ENCODE measurements around the gene MGAT4A.
"Not testable (repeated sequence)": the region's sequence is repeated elsewhere in the genome, so short reads cannot be mapped to it uniquely, and the experiment has no call there.

MGAT4A gene

GRCh38 chr2:98701230-98701629 lies 29.7 kb downstream of the MGAT4A start:
- no peak for DNase-seq

DNA sequence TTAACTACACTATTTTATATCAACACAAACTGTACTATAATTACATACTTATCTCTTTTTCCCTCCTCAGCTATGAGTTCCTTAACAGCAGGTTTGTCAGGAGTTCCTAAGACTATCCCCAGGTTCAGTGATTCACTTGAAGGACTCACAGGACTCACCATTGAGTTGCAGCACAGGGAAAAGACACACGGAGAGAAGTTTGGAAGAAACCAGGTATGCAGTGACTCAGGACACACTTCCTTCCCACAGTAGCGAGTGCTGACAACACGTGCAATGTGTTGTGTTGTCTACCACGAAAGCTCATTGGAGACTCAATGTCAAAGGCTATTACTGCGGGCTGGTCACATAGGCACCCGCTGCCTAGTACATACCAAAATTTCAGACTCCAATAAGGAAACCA lies 32.0 kb downstream of the MGAT4A start:
- DNase-seq = no peak

DNA sequence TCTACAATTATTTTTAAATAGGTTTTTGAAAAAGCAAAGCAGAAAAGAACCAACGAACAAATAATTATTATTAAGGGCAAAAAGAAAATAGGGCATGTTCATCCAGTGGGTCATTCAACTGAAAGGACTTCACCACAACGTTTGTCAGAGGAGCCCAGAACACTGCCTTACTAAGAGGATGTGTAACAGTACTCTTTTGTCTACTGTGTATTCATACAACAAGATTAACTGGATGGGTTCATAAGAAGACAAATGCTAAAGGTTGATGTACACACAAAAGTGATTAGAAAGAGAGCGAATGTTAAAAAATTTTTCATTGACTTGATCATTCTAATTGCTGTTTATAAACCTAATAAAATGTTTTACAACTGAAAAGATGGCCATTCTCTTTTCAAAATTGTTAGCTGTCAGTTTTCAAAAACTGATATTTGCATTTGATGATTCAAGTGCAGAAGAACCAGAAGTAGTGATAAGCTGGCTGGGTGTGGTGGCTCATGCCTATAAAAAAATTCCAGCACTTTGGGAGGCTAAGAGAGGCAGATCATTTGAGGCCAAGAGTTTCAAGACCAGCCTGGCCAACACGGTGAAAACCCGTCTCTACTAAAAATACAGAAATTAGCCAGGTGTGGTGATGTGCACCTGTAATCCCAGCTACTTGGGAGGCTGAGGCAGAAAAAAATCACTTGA lies 33.1 kb downstream of the MGAT4A start:
- DNase-seq = no peak

GRCh38 chr2:98696200-98696599 lies 34.7 kb downstream of the MGAT4A start:
- DNase-seq = no peak

GRCh38 chr2:98695255-98695654 lies 35.7 kb downstream of the MGAT4A start:
- no peak for DNase-seq

GRCh38 chr2:98693477-98693876 lies 37.5 kb downstream of the MGAT4A start:
- no peak for DNase-seq

GRCh38 chr2:98692090-98693054 lies 38.6 kb downstream of the MGAT4A start:
- no peak for DNase-seq

DNA sequence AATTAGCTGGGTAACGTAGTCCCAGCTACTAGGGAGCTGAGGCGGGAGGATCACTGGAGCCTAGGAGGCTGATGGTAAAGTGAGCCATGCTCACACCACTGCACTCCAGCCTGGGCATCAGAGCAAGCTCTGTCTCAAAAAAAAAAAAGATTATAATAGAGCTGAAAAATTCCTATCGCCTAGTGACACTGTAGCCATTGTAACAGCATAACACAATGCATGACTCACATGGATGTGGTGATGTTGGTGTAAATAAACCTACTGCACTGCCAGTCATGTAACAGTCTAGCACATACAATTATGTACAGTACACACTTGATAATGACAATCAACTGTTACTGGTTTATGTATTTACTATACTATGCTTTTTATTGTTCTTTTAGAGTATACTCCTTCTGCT lies 39.6 kb downstream of the MGAT4A start:
- no peak for DNase-seq

DNA sequence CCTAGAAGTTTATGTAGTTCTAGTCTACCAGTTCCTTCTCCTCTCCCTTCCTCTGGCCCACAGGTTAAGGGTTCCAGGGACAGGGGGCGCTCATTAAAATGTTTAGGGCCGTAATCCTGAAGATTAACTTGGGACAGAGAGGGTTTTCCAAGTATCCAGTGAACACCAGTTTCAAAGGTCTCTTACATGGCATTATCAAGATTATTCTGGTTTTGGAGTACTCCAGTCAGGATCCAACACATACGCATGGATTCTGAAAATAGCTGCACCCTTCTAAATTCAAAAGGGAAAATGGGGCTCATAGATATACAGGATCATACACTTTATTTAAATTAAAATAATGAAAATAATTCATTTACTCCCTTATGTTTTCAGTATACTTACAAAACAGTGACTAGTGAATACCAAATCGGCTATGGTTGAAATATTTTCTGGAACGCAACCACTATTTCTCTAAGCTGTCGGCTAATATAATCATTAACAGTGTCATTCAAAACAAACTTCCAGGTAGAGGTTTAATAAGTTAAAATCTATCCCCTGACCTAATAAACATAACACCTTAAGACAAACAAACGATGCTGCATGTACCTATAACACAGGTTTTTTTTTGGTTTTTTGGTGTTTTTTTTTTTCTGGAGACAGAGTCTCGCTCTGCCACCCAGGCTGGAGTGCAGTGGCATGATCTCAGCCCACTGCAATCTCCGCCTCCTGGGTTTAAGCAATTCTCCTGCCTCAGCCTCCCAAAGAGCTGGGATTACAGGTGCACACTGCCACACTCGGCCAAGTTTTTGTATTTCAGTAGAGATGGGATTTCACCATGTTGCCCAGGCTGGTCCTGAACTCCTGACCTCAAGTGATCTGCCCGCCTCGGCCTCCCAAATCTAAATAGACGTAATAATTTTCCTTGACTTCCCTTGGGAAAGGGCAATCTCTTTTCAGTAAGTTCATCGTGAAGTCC lies 44.7 kb downstream of the MGAT4A start:
- no peak for DNase-seq

DNA sequence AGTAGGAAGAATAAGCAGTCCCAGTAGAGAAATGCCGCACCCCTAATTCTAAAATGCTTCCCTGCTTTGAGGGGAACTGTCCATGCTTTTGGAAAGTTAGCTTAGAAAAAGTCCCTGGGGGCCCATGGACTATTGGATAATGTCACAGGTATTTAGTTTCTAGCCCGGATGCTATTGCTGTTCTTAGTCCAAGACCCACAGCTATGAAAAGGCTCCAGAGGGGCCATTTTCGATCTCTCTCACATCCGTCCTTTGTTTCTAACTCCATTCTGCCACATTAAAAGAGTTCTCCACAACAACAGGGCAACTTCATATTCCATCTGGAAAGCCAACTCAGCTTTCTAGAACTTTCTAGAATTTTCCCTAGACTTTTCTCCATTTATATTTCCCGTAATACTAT lies 47.2 kb downstream of the MGAT4A start:
- DNase-seq = no peak

DNA sequence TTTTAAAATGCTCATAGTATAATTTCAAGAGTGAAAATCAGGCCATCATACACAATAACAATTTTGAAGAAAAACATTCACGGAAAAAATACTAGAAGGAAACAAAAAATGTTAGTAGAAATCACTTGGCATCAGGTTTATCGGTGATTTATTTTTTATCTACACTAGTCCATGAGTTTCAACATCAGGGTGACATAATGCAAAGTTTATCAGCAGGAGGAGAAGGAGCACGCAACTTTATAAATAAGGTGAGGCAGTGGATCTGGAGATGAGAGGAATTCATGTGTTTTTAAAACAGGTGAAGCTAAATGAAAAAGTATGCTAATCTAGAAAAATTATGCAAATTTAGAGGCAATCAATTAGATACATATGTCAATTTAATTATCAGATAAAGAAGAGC lies 54.2 kb downstream of the MGAT4A start:
- DNase-seq = no peak

- no peak for DNase-seq
Measured at GRCh38 chr2:98674233-98674964, 56.5 kb downstream of the MGAT4A start.

DNA sequence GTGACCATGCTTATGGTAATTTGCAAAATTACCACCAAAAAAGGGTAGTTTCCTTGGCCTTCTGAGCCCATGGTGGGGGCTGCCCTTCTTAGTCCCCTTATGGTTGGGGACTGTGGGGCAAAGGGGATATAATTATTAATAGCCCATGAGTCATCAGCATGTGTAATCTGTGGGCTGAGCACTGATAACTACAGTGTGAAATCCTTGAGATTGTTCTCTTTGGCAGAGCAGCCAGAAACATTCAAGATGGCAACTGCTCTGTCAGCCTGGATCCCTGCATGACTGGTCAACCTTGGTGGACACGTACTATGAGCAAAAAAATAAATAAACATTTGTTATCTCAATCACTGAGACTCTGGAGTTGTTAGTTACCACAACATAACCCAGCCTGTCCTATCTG lies 61.3 kb downstream of the MGAT4A start:
- DNase-seq = no peak

- DNase-seq = no peak
Measured at GRCh38 chr2:98665677-98666076, 65.3 kb downstream of the MGAT4A start.

DNA sequence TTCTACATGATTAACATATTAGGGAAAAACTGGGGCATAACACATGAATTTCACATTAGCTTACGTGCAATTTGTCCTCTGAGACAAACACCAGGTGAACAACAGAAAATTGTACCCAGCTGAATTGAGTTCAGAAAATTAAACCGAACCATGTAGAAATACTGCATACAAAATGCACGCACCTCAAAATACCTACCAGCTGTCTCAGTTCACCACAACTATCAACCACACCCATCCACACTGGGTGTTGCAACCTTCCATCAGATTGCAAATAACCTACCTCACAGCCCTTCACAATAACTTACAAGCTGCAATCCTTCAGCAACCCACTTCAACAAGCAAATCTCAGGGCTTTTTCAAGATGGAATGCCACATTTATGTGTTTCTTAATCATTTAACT lies 66.6 kb downstream of the MGAT4A start:
- no peak for DNase-seq

- DNase-seq = no peak
Measured at GRCh38 chr2:98663511-98664090, 67.3 kb downstream of the MGAT4A start.

GRCh38 chr2:98659491-98659840 lies 71.5 kb downstream of the MGAT4A start:
- not testable (repeated sequence) for DNase-seq

DNA sequence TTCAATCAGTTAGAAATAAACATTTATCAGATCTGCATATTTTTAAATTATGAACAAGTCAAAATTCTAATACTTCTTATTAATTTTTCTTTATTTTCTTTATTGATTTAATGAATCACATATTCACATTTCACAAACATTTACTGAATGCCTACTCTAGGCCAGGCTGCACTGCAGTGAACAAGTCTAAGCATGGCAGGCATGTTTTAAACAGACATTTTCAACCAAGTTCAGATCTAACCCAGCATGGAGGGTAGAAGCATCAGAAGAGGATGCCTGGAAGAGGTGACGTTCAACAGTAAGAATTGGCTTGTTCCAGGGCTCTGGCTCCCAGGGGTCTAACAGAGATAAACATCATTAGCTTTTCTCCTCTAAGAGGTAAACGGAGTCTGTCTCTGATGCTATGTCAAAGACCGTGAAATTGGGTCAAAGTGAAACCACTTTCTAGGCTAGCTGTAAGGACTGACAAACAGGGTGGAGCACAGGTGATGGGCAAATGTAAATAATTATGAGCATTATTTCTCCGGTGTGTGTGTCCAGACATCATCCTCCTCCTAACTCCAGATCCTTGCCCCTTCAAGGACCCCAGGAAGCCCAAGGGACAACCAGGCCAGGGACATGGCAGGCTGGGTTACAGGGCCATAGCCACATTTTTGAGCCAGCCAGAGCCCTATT lies 72.0 kb downstream of the MGAT4A start:
- DNase-seq = no peak

DNA sequence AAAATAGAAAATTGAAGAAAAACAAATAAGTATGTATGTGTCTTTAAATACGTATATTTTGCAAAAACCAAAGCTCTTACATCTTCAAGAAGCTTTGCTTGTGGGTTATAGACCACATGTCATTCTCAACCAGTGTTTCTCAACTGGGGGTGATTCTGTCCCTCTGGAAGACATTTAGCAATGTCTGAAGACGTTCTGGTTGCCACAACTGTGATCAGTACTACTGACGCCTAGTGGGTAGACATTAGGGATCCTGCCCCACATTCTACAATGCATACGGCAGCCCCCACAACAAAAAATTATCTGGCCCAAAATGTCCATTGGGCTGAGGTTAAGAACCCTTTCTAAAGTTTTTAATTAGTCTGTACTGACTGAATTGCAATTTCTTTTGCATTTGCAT lies 74.1 kb downstream of the MGAT4A start:
- no peak for DNase-seq

DNA sequence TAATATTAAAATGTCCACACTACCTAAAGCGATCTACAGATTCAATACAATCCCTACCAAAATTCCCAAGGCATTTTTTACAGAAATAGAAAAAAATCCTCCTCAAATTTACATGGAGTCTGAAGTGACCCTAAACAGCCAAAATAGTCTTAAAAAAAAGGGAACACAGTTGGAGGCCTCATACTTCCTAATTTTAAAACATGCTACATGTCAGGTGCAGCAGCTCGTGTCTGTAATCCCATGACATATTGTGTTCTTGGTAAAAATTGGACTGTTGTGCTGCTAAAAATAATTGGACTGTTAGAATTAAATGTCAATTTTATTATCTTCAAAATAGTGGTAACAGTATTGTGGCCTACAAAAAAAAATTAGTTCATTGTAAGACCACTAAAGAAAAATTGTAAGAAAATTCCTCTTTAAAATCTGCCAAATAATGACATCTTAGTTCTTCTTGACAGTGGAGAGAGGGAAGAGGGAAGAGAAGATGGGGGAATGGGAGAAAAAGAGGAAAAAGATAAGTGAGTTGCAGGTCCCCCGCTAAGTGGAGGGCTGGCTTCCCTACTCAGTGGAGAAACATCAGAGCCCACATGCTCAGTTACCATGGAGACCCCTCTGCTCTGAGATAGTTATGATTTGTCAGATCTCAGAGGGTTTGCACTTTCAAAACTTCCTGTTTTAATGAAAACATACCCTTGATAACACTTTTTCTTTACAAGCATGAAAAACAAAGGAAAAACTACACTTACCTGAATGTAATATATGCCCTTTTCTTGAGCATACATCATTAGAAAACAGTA lies 76.0 kb downstream of the MGAT4A start:
- no peak for DNase-seq

DNA sequence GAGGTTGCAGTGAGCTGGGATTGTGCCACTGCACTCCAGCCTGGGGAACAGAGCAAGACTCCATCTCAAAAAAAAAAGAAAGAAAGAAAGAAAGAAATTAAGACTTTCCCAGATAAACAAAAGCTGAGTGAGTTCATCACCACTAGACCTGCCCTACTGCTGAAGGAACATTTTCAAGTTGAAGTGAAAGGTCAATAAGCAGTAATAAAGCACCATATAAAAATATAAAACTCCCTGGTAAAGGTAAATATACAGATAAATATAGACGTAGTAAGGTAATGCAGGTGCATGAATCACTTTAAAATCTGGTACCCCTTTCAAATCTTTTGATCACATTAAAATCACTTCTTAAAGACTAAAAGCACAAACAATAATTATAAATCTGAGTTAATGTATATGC lies 79.9 kb downstream of the MGAT4A start:
- DNase-seq = no peak

Measured in NCI-H1417 treated with DMSO at 0.1 percent for 48 hours (cell line).